Mucosa of rectum (tissue), 2 donors: Measurements from ENCODE around the gene ANGEL1.

Experiments
- H3K27ac ChIP-seq, 2 donors: one replicate each; pipeline ENCODE4 v1.7.0; 2013; ENCODE audit warnings: inconsistent platforms in 2 of 2, low read depth in 2 of 2, low read length in 2 of 2
- H3K27me3 ChIP-seq, 2 donors: one replicate each; pipeline ENCODE4 v1.7.0; 2013; ENCODE audit warnings: low read length in 2 of 2; ENCODE audit not compliant: control insufficient read depth in 2 of 2, insufficient read depth in 2 of 2
- H3K36me3 ChIP-seq, 2 donors: one replicate each; pipeline ENCODE4 v1.7.0; 2013; ENCODE audit warnings: low read length in 2 of 2; ENCODE audit not compliant: control insufficient read depth in 2 of 2, insufficient read depth in 2 of 2
- H3K4me1 ChIP-seq, 2 donors: one replicate each; pipeline ENCODE4 v1.7.0; 2013; ENCODE audit warnings: low read length in 2 of 2, mild to moderate bottlenecking in 1 of 2; ENCODE audit not compliant: control insufficient read depth in 2 of 2, insufficient read depth in 2 of 2
- H3K4me3 ChIP-seq, 2 donors: one replicate each; pipeline ENCODE4 v1.7.0; 2013; ENCODE audit warnings: low read length in 2 of 2
- H3K9ac ChIP-seq, 2 donors: one replicate each; pipeline ENCODE4 v1.7.0; 2013; ENCODE audit warnings: low read length in 2 of 2, low read depth in 1 of 2, mild to moderate bottlenecking in 1 of 2
- H3K9me3 ChIP-seq, 2 donors: one replicate each; pipeline ENCODE4 v1.7.0; 2013; ENCODE audit warnings: low read length in 2 of 2; ENCODE audit not compliant: control insufficient read depth in 2 of 2
- donor health status: healthy.
- donor health status: Normal muscosa, but diverticular disease.

Gene ANGEL1

DNA sequence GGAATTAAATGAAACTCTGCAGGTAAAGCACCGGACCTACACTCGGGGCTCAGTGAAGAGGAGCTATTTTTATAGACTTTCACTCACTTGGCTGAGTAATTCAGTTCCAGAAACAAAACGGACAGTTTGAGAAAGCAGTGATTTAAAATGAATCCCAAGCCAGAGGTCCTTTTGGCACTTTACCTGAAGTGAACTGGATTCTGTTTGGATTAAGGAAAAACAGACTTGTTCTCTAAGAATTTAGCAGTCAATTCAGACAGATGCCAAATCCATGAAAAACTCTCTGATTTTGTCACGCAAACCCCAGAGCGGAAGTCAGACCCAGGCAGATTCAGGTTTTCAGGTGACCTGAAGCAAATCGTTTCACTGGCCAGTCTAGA is 56.3 kb downstream of the ANGEL1 start:
- Histone ChIP-seq H3K27ac (no peak overlapping the region), H3K4me1 (peaks cover 0 to 6% of the 10 kb centered on the region in 2 donors), H3K9ac (no peak overlapping the region), H3K36me3 (no peaks in the 10 kb centered on the region), H3K9me3 (no peaks in the 10 kb centered on the region), H3K27me3 (peaks cover 6 to 7% of the 10 kb centered on the region in 2 donors), H3K4me3 (no peak overlapping the region)

DNA sequence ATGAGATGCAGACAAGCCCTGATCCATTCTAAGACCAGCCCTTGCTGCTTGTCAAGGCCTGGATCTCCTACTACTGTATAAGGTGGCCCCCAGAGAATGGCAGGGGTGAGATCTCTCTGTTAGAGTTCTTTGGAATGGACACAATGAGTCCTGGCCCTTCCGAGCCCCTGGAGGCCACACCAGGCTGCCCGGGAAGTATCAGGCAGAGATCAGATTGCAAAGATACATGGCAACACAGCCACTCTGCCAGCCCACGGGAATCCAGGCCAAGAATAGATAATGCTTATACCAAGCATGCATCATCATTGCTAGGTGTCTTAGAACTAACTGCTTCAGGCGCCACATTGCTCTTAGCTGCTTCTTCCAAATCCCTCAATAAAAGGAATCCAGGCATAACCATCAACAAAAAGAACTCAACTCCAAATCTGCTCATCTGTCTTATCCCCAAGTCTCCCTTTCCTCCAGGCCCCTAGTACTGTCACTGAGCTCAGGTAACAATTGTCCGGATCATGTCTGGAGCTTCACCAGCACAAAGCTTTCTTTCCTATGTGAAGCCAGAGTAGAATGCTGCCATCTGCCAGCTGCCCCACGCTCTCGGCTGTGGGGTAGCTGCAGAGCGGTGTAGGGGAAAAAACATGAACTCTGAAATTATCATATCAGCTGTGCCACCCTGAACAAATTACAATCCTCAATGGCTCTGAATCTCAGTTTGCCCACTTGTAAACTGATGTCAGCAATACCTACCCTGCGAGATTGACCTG is 56.9 kb downstream of the ANGEL1 start:
- Histone ChIP-seq H3K9me3 (no peaks in the 10 kb centered on the region), H3K27me3 (peaks cover 3 to 4% of the 10 kb centered on the region in 2 donors), H3K36me3 (no peaks in the 10 kb centered on the region), H3K4me3 (no peak overlapping the region), H3K27ac (no peak overlapping the region), H3K9ac (no peak overlapping the region), H3K4me1 (peaks cover 0 to 1% of the 10 kb centered on the region in 2 donors)

DNA sequence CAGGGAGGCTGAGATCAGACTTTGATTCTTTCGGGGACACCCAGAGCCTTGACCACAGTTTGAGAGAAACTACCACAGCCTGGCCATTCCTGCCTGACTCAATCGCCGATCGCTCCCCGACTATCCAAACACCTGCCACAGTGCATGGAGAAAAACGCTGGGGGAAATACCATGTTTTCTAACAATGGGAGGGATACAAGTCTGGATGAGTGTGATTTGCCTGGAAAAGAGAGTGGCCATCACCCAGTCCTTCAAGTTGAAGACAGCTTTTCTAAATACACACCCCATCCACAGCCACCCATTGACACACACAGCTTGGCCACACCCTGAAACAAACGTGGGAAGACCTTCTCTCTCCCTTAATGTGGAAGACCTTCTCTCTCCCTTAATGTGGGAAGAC is 58.1 kb downstream of the ANGEL1 start:
- Histone ChIP-seq H3K4me1 (no peaks in the 10 kb centered on the region), H3K27ac (no peak overlapping the region), H3K36me3 (no peaks in the 10 kb centered on the region), H3K9me3 (no peaks in the 10 kb centered on the region), H3K27me3 (peaks cover 0 to 2% of the 10 kb centered on the region in 2 donors), H3K9ac (no peak overlapping the region), H3K4me3 (no peak overlapping the region)

DNA sequence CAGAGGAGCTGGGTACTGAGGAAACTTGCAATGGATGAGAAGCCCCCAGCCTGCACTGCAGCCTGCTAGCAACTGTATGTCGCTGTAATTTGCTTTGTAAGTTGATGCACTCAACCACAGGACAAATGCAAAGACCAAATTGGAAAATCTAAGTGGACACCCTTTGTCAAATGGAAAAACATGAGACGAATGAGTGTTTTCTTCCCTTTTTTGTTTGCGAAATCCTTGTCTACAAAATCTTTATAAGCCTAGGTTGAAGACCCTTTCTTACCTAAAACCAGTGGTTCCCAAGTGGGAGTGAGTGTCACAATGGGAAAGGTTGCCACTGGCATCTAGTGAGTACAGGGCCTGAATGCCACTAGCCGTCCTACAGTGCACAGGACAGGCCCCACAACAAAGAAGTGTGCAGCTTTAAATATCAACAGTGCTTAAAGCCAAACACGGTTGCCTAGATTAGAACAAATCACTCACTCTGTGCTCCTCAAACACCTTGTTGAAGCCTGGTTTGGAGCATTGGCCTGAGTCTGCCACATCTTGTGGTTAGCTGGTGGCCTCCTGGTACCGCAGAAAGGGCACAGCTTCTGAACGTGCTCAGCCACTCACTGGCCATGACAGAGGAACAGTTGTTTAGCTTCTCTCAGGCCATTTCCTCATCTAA is 59.0 kb downstream of the ANGEL1 start:
- H3K36me3 ChIP-seq = no peaks in the 10 kb centered on the region
- H3K4me1 ChIP-seq = no peaks in the 10 kb centered on the region
- H3K9me3 ChIP-seq = no peaks in the 10 kb centered on the region
- H3K27me3 ChIP-seq = peaks cover 0 to 2% of the 10 kb centered on the region in 2 donors
- H3K9ac ChIP-seq = no peak overlapping the region
- H3K4me3 ChIP-seq = no peak overlapping the region
- no peak overlapping the region for H3K27ac ChIP-seq

DNA sequence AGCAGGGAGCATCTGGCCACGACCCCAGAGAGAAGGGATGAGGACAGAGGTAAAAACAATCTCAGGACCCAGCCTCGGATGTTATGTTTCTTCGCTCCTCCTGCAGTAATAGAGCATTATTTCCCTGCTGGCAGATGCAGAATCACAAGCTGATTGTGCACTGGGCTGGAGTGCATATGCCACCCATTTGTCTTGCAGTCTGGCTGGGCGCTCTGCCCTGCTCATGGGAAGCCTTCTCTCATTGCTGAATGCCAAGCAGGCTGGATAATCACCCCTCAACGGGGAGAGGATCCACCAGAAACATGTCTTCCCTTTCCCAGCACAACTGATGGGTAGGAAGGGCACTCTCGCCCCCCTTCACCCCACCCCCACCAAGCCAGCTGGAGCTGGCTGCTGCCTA is 59.9 kb downstream of the ANGEL1 start:
- no peak overlapping the region for H3K9ac ChIP-seq
- H3K9me3 ChIP-seq = no peaks in the 10 kb centered on the region
- no peaks in the 10 kb centered on the region for H3K27me3 ChIP-seq
- H3K27ac ChIP-seq = no peak overlapping the region
- no peak overlapping the region for H3K4me3 ChIP-seq
- H3K4me1 ChIP-seq = no peaks in the 10 kb centered on the region
- H3K36me3 ChIP-seq = no peaks in the 10 kb centered on the region

DNA sequence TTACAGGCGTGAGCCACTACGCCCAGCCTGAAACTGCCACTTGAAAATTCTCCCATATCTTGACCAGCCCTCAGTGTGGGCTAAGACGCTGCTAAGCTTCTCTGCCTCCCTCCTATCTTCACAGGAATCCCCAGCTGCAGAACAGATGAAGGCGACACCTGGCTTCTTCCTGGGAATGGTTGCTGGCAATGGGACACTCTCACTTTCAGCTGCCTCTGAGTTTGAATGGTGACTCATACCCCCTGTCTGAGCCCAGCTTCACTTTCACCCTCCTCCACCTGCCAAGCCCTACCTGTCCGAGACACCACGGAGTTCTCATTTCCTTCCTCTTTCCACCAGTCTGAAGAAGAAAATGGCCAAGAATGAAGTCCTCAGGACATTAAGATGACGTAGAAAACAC is 69.7 kb downstream of the ANGEL1 start:
- Histone ChIP-seq H3K4me3 (no peak overlapping the region), H3K27ac (no peak overlapping the region), H3K36me3 (no peaks in the 10 kb centered on the region), H3K4me1 (no peaks in the 10 kb centered on the region), H3K9me3 (no peaks in the 10 kb centered on the region), H3K27me3 (no peaks in the 10 kb centered on the region), H3K9ac (no peak overlapping the region)

DNA sequence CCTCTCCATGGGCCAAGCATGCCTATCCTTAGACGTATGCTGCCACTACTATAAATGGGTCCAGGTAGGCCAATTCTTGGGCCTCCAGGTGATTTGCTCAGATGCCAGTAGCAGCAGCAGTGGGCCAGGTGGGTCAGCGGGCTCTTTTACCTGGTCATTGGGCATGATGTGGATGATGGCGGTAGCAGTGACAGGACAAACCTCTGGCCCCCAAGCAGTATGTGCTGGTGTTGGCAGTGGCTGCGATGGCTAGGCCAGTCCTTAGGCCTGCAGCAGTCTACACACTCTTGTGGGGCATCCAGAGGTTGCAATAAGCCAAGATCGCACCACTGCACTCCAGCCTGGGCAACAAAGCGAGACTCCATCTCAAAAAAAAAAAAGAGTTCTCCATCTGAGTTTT is 70.5 kb downstream of the ANGEL1 start:
- no peak overlapping the region for H3K4me3 ChIP-seq
- H3K9me3 ChIP-seq = no peaks in the 10 kb centered on the region
- H3K4me1 ChIP-seq = no peaks in the 10 kb centered on the region
- no peaks in the 10 kb centered on the region for H3K36me3 ChIP-seq
- H3K27ac ChIP-seq = no peak overlapping the region
- no peak overlapping the region for H3K9ac ChIP-seq
- H3K27me3 ChIP-seq = no peaks in the 10 kb centered on the region

DNA sequence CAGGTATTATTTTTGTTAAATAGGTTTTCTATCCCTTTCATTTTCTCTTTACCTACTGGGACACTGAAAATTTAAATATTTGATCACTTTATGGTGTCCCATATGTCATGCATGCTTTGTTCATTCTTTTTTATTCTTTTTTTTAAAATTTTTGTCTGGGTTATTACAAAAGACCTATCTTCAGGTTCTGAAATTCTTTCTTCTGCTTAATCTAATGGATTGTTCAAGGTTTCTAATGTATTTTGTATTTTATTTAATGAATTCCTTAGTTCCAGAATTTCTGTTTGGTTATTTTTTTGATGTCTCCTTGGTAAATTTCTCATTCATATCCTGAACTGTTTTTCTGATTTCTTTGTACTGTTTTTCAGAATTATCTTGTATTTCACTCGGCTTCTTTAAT is 71.6 kb downstream of the ANGEL1 start:
- Histone ChIP-seq H3K4me1 (no peaks in the 10 kb centered on the region), H3K9me3 (no peaks in the 10 kb centered on the region), H3K27me3 (no peaks in the 10 kb centered on the region), H3K36me3 (no peaks in the 10 kb centered on the region), H3K9ac (no peak overlapping the region), H3K27ac (no peak overlapping the region), H3K4me3 (no peak overlapping the region)
